ENCODE measurements around the gene TXNIP.

Gene TXNIP

GRCh38 chr1:146010126-146010738 is 13.9 kb upstream of the TXNIP start:
- no peak for DNase-seq

- DNase-seq, result no peak
Observed at GRCh38 chr1:146007489-146008133, 11.2 kb upstream of the TXNIP start.

- DNase-seq, result no peak
Observed at GRCh38 chr1:146001709-146002108, 5.3 kb upstream of the TXNIP start.

- DNase-seq, result no peak
Observed at GRCh38 chr1:145999321-146000024, 3.1 kb upstream of the TXNIP start.

- no peak for DNase-seq
Observed at GRCh38 chr1:145997718-145998023, 1.3 kb upstream of the TXNIP start.

GRCh38 chr1:145997016-145997717 is 788 bp upstream of the TXNIP start:
- no peak for DNase-seq

GRCh38 chr1:145995964-145996432 is 381 bp downstream of the TXNIP start:
- DNase-seq, result peak; percentile 35

- no peak for DNase-seq
Observed at GRCh38 chr1:145995148-145995881, 1.1 kb downstream of the TXNIP start.

- no peak for DNase-seq
Observed at GRCh38 chr1:145994391-145995120, 1.8 kb downstream of the TXNIP start.

- DNase-seq, result no peak
Observed at GRCh38 chr1:145993618-145994390, 2.6 kb downstream of the TXNIP start.

- no peak for DNase-seq
Observed at GRCh38 chr1:145992958-145993617, 3.3 kb downstream of the TXNIP start.

GRCh38 chr1:145992502-145992936 is 3.9 kb downstream of the TXNIP start:
- DNase-seq, result no peak

- no peak for DNase-seq
Observed at GRCh38 chr1:145991735-145992412, 4.5 kb downstream of the TXNIP start.

- DNase-seq, result no peak
Observed at GRCh38 chr1:145990249-145990855, 6.0 kb downstream of the TXNIP start.

GRCh38 chr1:145988773-145989172 is 7.6 kb downstream of the TXNIP start:
- DNase-seq, result no peak

- DNase-seq, result no peak
Observed at GRCh38 chr1:145987926-145988325, 8.5 kb downstream of the TXNIP start.

GRCh38 chr1:145986551-145986950 is 9.8 kb downstream of the TXNIP start:
- no peak for DNase-seq

- DNase-seq, result no peak
Observed at GRCh38 chr1:145985502-145986439, 10.6 kb downstream of the TXNIP start.

- DNase-seq, result no peak
Observed at GRCh38 chr1:145985129-145985501, 11.3 kb downstream of the TXNIP start.
